RWPE2 (cell line): ENCODE data around the gene ARHGAP26.

Source experiments
- ATAC-seq: fragments of 200-7000 bp; cut with Tn5 transposase; 3 replicates; pipeline ENCODE4 v1.9.1; 2021; ENCODE audit warnings: low read depth
- DNase-seq: peaks from one replicate; pipeline ENCODE4 v3.0.0-alpha.2; 2020; ENCODE audit warnings: low spot score
- H3K27ac ChIP-seq: fragments of 450-650 bp; 2 replicates; pipeline ENCODE4 v1.5.1; 2017; ENCODE audit warnings: mild to moderate bottlenecking; ENCODE audit not compliant: poor library complexity, severe bottlenecking
- H3K27me3 ChIP-seq: fragments of 250-450 bp; sonication (Bioruptor Pico); 2 replicates; pipeline ENCODE4 v1.5.1; 2021; ENCODE audit warnings: mild to moderate bottlenecking, moderate library complexity; ENCODE audit not compliant: insufficient read depth, poor library complexity, severe bottlenecking
- H3K36me3 ChIP-seq: fragments of 250-450 bp; sonication (Bioruptor Pico); 2 replicates; pipeline ENCODE4 v1.5.1; 2020; ENCODE audit warnings: low read depth, mild to moderate bottlenecking, moderate library complexity
- H3K4me1 ChIP-seq: fragments of 250-450 bp; sonication (Bioruptor Pico); 2 replicates; pipeline ENCODE4 v1.5.1; 2021; ENCODE audit warnings: mild to moderate bottlenecking, moderate library complexity; ENCODE audit not compliant: insufficient read depth, poor library complexity, severe bottlenecking
- H3K4me3 ChIP-seq: fragments of 250-450 bp; sonication (Bioruptor Pico); 2 replicates; pipeline ENCODE4 v1.5.1; 2021; ENCODE audit warnings: mild to moderate bottlenecking, moderate library complexity; ENCODE audit not compliant: severe bottlenecking
- H3K9me3 ChIP-seq: fragments of 250-450 bp; sonication (Bioruptor Pico); 2 replicates; pipeline ENCODE4 v1.5.1; 2021; ENCODE audit warnings: mild to moderate bottlenecking, moderate library complexity; ENCODE audit not compliant: severe bottlenecking
- TF ChIP-seq, protein P1 (sequence below): fragments of 450-650 bp; IDR thresholded peaks from one replicate; pipeline ENCODE4 v1.5.1; 2017; ENCODE audit warnings: mild to moderate bottlenecking, moderate library complexity; ENCODE audit not compliant: poor library complexity, severe bottlenecking

ARHGAP26 gene

DNA sequence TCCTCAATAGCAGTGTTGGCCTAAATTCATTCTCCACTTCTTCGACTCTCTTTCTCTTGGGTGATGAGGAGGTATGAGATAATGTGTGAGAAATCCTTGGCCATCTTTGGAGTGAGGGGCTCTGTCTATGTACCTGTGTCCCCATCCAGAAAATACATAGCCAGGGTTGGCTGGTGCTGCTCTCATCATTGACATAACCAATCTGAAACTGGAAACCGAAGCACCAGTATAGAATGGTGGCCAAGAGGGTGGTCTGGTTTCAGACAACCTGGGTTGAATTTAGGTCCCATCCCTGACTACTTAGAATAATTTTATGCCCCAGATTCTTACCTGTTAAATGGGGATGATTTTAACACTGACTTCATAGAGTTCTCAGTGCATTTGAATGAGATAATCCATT, 208.1 kb downstream of the ARHGAP26 start:
- no peaks in the 10 kb centered on the region for H3K27me3 ChIP-seq
- H3K9me3 ChIP-seq: no peaks in the 10 kb centered on the region
- DNase-seq: no peak
- ATAC-seq: no peak
- no peak overlapping the region for H3K4me3 ChIP-seq
- peak overlapping the region; percentile 98 for H3K27ac ChIP-seq
- H3K36me3 ChIP-seq: no peaks in the 10 kb centered on the region
- H3K4me1 ChIP-seq: peaks cover 56% of the 10 kb centered on the region
- TF ChIP-seq, protein P1, sequence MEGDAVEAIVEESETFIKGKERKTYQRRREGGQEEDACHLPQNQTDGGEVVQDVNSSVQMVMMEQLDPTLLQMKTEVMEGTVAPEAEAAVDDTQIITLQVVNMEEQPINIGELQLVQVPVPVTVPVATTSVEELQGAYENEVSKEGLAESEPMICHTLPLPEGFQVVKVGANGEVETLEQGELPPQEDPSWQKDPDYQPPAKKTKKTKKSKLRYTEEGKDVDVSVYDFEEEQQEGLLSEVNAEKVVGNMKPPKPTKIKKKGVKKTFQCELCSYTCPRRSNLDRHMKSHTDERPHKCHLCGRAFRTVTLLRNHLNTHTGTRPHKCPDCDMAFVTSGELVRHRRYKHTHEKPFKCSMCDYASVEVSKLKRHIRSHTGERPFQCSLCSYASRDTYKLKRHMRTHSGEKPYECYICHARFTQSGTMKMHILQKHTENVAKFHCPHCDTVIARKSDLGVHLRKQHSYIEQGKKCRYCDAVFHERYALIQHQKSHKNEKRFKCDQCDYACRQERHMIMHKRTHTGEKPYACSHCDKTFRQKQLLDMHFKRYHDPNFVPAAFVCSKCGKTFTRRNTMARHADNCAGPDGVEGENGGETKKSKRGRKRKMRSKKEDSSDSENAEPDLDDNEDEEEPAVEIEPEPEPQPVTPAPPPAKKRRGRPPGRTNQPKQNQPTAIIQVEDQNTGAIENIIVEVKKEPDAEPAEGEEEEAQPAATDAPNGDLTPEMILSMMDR: no peak

- ATAC-seq (no peak), DNase-seq (no peak)
- H3K36me3 ChIP-seq: no peaks in the 10 kb centered on the region
- H3K27me3 ChIP-seq: no peaks in the 10 kb centered on the region
- peaks cover 60% of the 10 kb centered on the region for H3K4me1 ChIP-seq
- peak overlapping the region; percentile 98 for H3K27ac ChIP-seq
- no peak overlapping the region for H3K4me3 ChIP-seq
- no peaks in the 10 kb centered on the region for H3K9me3 ChIP-seq
- TF ChIP-seq, protein P1: no peak
These were observed 208.5 kb downstream of the ARHGAP26 start for GRCh38 chr5:142978726-142979125.

DNA sequence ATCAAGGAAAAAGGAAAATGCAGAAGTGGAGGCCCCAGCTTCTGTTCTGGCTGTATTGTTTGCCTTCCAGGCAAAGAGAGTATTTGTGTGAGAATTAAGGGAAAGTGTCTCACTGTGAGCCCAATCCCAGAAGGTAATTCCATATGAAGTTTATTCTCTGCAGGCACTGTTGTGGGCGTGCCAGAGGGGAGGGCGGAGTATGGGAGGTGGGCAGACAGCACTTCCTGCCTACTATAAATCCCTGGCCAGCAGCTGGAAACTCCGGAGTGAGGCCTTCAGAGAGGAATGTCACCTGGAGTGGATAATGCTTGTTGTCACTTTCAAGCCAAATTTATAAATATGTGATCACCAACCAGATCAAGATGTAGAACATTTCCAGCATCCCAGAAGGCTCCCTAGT, 209.5 kb downstream of the ARHGAP26 start:
- TF ChIP-seq, protein P1: no peak
- Histone ChIP-seq H3K9me3 (no peaks in the 10 kb centered on the region), H3K27ac (peak overlapping the region; percentile 98), H3K27me3 (no peaks in the 10 kb centered on the region), H3K36me3 (no peaks in the 10 kb centered on the region), H3K4me3 (no peak overlapping the region), H3K4me1 (peaks cover 63% of the 10 kb centered on the region)
- DNase-seq: no peak
- no peak for ATAC-seq

DNA sequence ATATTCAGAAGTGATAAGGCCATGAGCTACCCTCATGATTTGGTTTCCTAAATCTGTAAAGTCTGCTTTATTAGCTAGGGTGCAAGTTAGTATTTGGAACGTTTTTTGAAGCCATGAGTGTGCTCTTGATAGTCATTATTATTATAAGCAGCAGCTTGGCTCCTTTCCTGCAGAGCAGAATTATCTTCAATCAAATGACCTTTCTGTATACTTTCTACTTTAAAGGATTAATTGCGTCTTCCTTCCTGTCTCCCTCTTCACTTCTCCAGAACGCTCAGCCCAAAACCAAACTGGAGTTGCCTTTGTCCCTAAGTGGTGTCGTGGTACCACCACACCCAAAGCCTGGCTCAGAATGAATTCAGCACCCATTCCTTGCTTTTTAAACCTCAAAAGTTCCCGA, 211.3 kb downstream of the ARHGAP26 start:
- ATAC-seq (no peak), DNase-seq (no peak)
- H3K4me1 ChIP-seq: peaks cover 63% of the 10 kb centered on the region
- no peaks in the 10 kb centered on the region for H3K9me3 ChIP-seq
- peak overlapping the region; percentile 98 for H3K27ac ChIP-seq
- H3K36me3 ChIP-seq: no peaks in the 10 kb centered on the region
- H3K27me3 ChIP-seq: no peaks in the 10 kb centered on the region
- no peak overlapping the region for H3K4me3 ChIP-seq
- TF ChIP-seq, protein P1: no peak

GRCh38 chr5:142981886-142982820, 212.0 kb downstream of the ARHGAP26 start:
- H3K4me1 ChIP-seq: peaks cover 59% of the 10 kb centered on the region
- peak overlapping the region; percentile 98 for H3K27ac ChIP-seq
- DNase-seq: peak; percentile 74
- H3K36me3 ChIP-seq: no peaks in the 10 kb centered on the region
- no peaks in the 10 kb centered on the region for H3K27me3 ChIP-seq
- peak; percentile 92 for ATAC-seq
- H3K9me3 ChIP-seq: no peaks in the 10 kb centered on the region
- TF ChIP-seq, protein P1: no peak
- no peak overlapping the region for H3K4me3 ChIP-seq
